Measurements from ENCODE around the gene GPC6.

DNA sequence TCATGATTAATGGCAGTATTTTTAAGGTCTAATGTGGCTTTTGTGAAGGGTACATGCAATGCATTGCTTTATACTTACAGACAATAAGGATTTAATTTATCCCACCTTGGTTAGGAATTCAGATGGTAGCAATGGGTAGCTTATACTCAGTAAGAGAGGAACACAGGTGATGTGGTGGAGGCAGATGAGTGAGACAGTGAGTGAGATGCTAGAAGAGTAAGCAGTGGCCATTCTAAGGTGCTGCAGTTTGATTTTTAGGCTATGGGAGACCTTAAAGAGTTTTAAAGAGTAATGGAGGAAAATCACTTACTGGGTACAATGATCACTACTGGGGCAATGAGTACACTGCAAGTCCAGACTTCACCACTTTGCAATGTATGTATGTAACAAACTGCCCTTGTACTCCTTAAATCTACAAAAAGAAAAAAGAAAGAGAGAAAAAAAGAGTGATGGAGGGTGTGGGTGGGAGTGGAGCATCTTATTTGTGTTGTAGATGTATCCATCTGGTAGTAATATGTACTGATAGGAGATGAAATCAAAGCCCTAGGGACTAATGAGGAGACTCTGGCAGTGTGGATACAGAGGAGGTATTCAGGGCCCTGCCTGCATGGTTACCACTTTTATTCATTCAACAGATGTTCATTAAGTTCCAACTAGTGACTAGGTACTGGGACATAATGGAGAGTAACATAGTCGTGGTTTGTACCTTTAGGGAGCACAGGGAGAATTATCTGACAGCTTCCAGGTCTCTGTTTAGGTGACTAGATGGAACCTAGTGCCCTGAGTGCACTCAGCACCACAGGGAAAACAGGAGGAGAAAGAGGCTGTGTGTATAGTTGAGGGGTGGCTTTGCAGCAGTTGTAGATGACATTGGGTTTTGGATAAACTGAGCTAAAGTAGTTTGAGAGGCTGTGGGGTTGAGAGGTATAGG is 99.0 kb downstream of the GPC6 start:
- TF ChIP-seq, protein P1, sequence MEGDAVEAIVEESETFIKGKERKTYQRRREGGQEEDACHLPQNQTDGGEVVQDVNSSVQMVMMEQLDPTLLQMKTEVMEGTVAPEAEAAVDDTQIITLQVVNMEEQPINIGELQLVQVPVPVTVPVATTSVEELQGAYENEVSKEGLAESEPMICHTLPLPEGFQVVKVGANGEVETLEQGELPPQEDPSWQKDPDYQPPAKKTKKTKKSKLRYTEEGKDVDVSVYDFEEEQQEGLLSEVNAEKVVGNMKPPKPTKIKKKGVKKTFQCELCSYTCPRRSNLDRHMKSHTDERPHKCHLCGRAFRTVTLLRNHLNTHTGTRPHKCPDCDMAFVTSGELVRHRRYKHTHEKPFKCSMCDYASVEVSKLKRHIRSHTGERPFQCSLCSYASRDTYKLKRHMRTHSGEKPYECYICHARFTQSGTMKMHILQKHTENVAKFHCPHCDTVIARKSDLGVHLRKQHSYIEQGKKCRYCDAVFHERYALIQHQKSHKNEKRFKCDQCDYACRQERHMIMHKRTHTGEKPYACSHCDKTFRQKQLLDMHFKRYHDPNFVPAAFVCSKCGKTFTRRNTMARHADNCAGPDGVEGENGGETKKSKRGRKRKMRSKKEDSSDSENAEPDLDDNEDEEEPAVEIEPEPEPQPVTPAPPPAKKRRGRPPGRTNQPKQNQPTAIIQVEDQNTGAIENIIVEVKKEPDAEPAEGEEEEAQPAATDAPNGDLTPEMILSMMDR (IDR thresholded peaks at IDR 0.05; ENCODE audit: insufficient read depth, low read depth, low read length) = no peak
- no peak for TF ChIP-seq EZH2 (IDR thresholded peaks at IDR 0.05; ENCODE audit: insufficient read depth, low read length)

Data from astrocyte (in vitro differentiated cells and primary cell).